22Rv1 (cell line): Measurements from ENCODE around the gene ZNF678.

Source experiments
- ZFX ChIP-seq: fragments of 450-650 bp; IDR thresholded peaks from 2 replicates; pipeline ENCODE4 v1.6.1; 2017; ENCODE audit warnings: antibody characterized with exemption, borderline replicate concordance
- TF ChIP-seq, protein P1 (sequence below): fragments of 450-650 bp; IDR thresholded peaks from 2 replicates; pipeline ENCODE4 v1.5.1; 2017; ENCODE audit warnings: mild to moderate bottlenecking

DNA sequence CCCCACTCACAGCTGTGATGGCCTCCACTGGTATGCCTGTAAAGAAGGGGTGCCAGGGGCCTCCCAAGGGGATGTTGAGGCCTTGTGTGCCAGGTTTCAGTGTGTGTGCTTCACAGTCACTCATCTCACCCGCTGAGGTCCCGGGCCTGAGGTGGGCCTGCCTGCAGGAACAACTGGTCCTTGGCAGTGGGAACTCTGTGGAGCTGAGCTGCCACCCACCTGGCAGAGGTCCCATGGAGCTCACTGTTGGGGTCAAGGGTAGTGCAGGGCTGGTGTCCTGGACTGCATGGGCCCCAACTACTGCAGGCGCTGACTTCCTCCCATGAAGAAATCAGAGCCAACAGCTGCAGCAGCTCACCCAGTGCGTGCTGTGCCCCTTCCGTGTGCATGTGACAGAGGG lies 17.3 kb upstream of the ZNF678 start:
- TF ChIP-seq, protein P1, sequence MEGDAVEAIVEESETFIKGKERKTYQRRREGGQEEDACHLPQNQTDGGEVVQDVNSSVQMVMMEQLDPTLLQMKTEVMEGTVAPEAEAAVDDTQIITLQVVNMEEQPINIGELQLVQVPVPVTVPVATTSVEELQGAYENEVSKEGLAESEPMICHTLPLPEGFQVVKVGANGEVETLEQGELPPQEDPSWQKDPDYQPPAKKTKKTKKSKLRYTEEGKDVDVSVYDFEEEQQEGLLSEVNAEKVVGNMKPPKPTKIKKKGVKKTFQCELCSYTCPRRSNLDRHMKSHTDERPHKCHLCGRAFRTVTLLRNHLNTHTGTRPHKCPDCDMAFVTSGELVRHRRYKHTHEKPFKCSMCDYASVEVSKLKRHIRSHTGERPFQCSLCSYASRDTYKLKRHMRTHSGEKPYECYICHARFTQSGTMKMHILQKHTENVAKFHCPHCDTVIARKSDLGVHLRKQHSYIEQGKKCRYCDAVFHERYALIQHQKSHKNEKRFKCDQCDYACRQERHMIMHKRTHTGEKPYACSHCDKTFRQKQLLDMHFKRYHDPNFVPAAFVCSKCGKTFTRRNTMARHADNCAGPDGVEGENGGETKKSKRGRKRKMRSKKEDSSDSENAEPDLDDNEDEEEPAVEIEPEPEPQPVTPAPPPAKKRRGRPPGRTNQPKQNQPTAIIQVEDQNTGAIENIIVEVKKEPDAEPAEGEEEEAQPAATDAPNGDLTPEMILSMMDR: no peak
- TF ChIP-seq ZFX: no peak
